Hepatocyte (in vitro differentiated cells): ENCODE data around the gene RPL18A. TPM values are rescaled to one million over a fixed set of nuclear protein-coding genes. Genes with fewer than 3 reads are reported as not detected.

ENCODE experiments used
- DNase-seq: peaks from one replicate; pipeline ENCODE4 v3.0.0-alpha.2; 2016; ENCODE audit warnings: low spot score
- H2AFZ ChIP-seq: fragments of 200-600 bp; sonication (generic); 2 replicates; pipeline ENCODE4 v1.6.0; 2016; ENCODE audit warnings: antibody characterized with exemption, mild to moderate bottlenecking
- H3K27ac ChIP-seq: fragments of 200-600 bp; sonication (generic); 2 replicates; pipeline ENCODE4 v1.5.1; 2016; ENCODE audit warnings: mild to moderate bottlenecking
- H3K27me3 ChIP-seq: fragments of 200-600 bp; sonication (generic); 2 replicates; pipeline ENCODE4 v1.6.1; 2016
- H3K36me3 ChIP-seq: fragments of 200-600 bp; sonication (generic); replicated peaks from 2 replicates; pipeline ENCODE4 v1.5.1; 2016; ENCODE audit warnings: low read depth; ENCODE audit not compliant: insufficient read depth
- H3K4me1 ChIP-seq: fragments of 200-600 bp; sonication (generic); 2 replicates; pipeline ENCODE4 v1.5.1; 2016; ENCODE audit warnings: mild to moderate bottlenecking, moderate library complexity; ENCODE audit not compliant: insufficient read depth
- H3K4me2 ChIP-seq: fragments of 200-600 bp; sonication (generic); 2 replicates; pipeline ENCODE4 v1.6.0; 2016
- H3K4me3 ChIP-seq: fragments of 200-600 bp; sonication (generic); 2 replicates; pipeline ENCODE4 v1.5.1; 2016; ENCODE audit warnings: mild to moderate bottlenecking
- H3K79me2 ChIP-seq: fragments of 200-600 bp; sonication (generic); 2 replicates; pipeline ENCODE4 v1.6.0; 2017; ENCODE audit warnings: mild to moderate bottlenecking
- H3K9me2 ChIP-seq: fragments of 200-600 bp; sonication (generic); replicated peaks from 2 replicates; pipeline ENCODE4 v1.6.0; 2017; ENCODE audit warnings: mild to moderate bottlenecking; ENCODE audit not compliant: insufficient read depth
- H3K9me3 ChIP-seq: fragments of 200-600 bp; sonication (generic); 2 replicates; pipeline ENCODE4 v1.5.1; 2016; ENCODE audit warnings: low read depth, mild to moderate bottlenecking
- H4K20me1 ChIP-seq: fragments of 200-600 bp; sonication (generic); 2 replicates; pipeline ENCODE4 v1.6.0; 2016; ENCODE audit warnings: mild to moderate bottlenecking; ENCODE audit not compliant: insufficient read depth, poor library complexity, severe bottlenecking
- EZH2 ChIP-seq: fragments of 200-600 bp; sonication (generic); IDR thresholded peaks from 2 replicates; pipeline ENCODE4 v1.6.1; 2016; ENCODE audit warnings: antibody characterized with exemption, mild to moderate bottlenecking, borderline replicate concordance
- EZH2phosphoT487 ChIP-seq: fragments of 200-600 bp; sonication (generic); IDR thresholded peaks from one replicate; pipeline ENCODE4 v1.6.1; 2018; ENCODE audit warnings: antibody characterized with exemption, mild to moderate bottlenecking, low read depth, moderate library complexity; ENCODE audit not compliant: unreplicated experiment, severe bottlenecking
- WGBS: methylation state at CpG from one replicate; pipeline ENCODE4 v1.1.6; 2016; ENCODE audit warnings: low lambda C conversion rate; ENCODE audit errors: missing lambda C conversion rate; 5-methylcytosine and 5-hydroxymethylcytosine counted together
- polyA plus RNA-seq: library from polyadenylated mRNA; unstranded; fragments of >200 nt; fragmentation: Nextera tagmentation; extraction: Ambion mirVana; gene quantifications from 2 replicates; pipeline ENCODE4 v1.2.1, GENCODE V29; 2016
- total RNA-seq: library from RNA; depleted of rRNA; stranded (reverse); fragments of >200 nt; gene quantifications from 2 replicates; pipeline ENCODE4 v1.2.3, GENCODE V29; 2014
- TF ChIP-seq, protein P1 (sequence below): fragments of 200-600 bp; sonication (generic); IDR thresholded peaks from 2 replicates; pipeline ENCODE4 v1.5.1; 2016; ENCODE audit warnings: antibody characterized with exemption, mild to moderate bottlenecking; ENCODE audit not compliant: poor library complexity

Gene RPL18A
- total and polyA plus RNA-seq, 2 experiments from 2014 or later: 646 to 1,114 TPM

- no peaks in the 10 kb centered on the region for H3K36me3 ChIP-seq
- H3K4me2 ChIP-seq: no peak overlapping the region
Observed at GRCh38 chr19:17837972-17838371, 21.7 kb upstream of the RPL18A start.

GRCh38 chr19:17840019-17840418 is 19.7 kb upstream of the RPL18A start:
- Histone ChIP-seq H3K9me3 (no peaks in the 10 kb centered on the region), H2AFZ (no peak overlapping the region), H3K36me3 (no peaks in the 10 kb centered on the region), H4K20me1 (no peaks in the 10 kb centered on the region), H3K27me3 (peaks cover 21% of the 10 kb centered on the region), H3K9me2 (no peaks in the 10 kb centered on the region), H3K79me2 (no peaks in the 10 kb centered on the region), H3K4me1 (peaks cover 5% of the 10 kb centered on the region), H3K4me2 (no peak overlapping the region), H3K27ac (no peak overlapping the region), H3K4me3 (no peak overlapping the region)
- no peak for DNase-seq
- WGBS: 88% methylated on average over 6 of the region's 6 CpGs
- TF ChIP-seq, protein P1, sequence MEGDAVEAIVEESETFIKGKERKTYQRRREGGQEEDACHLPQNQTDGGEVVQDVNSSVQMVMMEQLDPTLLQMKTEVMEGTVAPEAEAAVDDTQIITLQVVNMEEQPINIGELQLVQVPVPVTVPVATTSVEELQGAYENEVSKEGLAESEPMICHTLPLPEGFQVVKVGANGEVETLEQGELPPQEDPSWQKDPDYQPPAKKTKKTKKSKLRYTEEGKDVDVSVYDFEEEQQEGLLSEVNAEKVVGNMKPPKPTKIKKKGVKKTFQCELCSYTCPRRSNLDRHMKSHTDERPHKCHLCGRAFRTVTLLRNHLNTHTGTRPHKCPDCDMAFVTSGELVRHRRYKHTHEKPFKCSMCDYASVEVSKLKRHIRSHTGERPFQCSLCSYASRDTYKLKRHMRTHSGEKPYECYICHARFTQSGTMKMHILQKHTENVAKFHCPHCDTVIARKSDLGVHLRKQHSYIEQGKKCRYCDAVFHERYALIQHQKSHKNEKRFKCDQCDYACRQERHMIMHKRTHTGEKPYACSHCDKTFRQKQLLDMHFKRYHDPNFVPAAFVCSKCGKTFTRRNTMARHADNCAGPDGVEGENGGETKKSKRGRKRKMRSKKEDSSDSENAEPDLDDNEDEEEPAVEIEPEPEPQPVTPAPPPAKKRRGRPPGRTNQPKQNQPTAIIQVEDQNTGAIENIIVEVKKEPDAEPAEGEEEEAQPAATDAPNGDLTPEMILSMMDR: no peak
- TF ChIP-seq EZH2: no peak
- no peak for TF ChIP-seq EZH2phosphoT487

More at GRCh38 chr19:17837972-17838371, 21.7 kb upstream of the RPL18A start:
- WGBS: 94% methylated on average over 7 of the region's 7 CpGs
- H4K20me1 ChIP-seq: no peaks in the 10 kb centered on the region
- TF ChIP-seq EZH2 (no peak), EZH2phosphoT487 (no peak)
- TF ChIP-seq, protein P1: no peak
- H3K27ac ChIP-seq: no peak overlapping the region
- no peak for DNase-seq
- H3K9me2 ChIP-seq: no peaks in the 10 kb centered on the region
- H2AFZ ChIP-seq: no peak overlapping the region
- H3K4me3 ChIP-seq: no peak overlapping the region
- H3K27me3 ChIP-seq: peaks cover 21% of the 10 kb centered on the region
- H3K79me2 ChIP-seq: no peaks in the 10 kb centered on the region
- H3K9me3 ChIP-seq: no peaks in the 10 kb centered on the region
- peaks cover 5% of the 10 kb centered on the region for H3K4me1 ChIP-seq

GRCh38 chr19:17841371-17841809 is 18.3 kb upstream of the RPL18A start:
- Histone ChIP-seq H3K4me3 (no peak overlapping the region), H3K79me2 (no peaks in the 10 kb centered on the region), H3K27ac (no peak overlapping the region), H3K4me2 (peak overlapping the region; percentile 68), H3K9me2 (no peaks in the 10 kb centered on the region), H3K4me1 (peaks cover 5% of the 10 kb centered on the region), H3K9me3 (no peaks in the 10 kb centered on the region), H2AFZ (peak overlapping the region; percentile 56), H4K20me1 (no peaks in the 10 kb centered on the region), H3K27me3 (peaks cover 21% of the 10 kb centered on the region), H3K36me3 (no peaks in the 10 kb centered on the region)
- no peak for DNase-seq
- WGBS: 11% methylated on average over 29 of the region's 30 CpGs
- TF ChIP-seq, protein P1: no peak
- no peak for TF ChIP-seq EZH2
- no peak for TF ChIP-seq EZH2phosphoT487
